BLaER1 treated with 17β-estradiol and CSF1 and Interleukin-3, amounts not matched to agents 10 nM and 100 nM (cell line): ENCODE measurements around the gene CRKL.
"Not testable (repeated sequence)": the region's sequence is repeated elsewhere in the genome, so short reads cannot be mapped to it uniquely, and the experiment has no call there.

Experiments used
- H3K27ac ChIP-seq, 11 experiments: shearing (Covaris generic); formaldehyde crosslinking; 2 replicates each; pipeline ENCODE4 v1.8.1; 2022
- H3K27me3 ChIP-seq, 11 experiments: shearing (Covaris generic); formaldehyde crosslinking; 2 replicates each; pipeline ENCODE4 v1.8.1; 2022
- H3K36me3 ChIP-seq, 11 experiments: shearing (Covaris generic); formaldehyde crosslinking; 2 replicates each; pipeline ENCODE4 v1.8.1; 2022
- H3K4me1 ChIP-seq, 10 experiments: shearing (Covaris generic); formaldehyde crosslinking; 2 replicates each; pipeline ENCODE4 v1.8.1; 2022
- H3K4me2 ChIP-seq, 11 experiments: shearing (Covaris generic); formaldehyde crosslinking; 2 replicates each; pipeline ENCODE4 v1.8.1; 2022
- H3K4me3 ChIP-seq, 10 experiments: shearing (Covaris generic); formaldehyde crosslinking; 2 replicates each; pipeline ENCODE4 v1.8.1; 2022
- H3K9ac ChIP-seq, 11 experiments: shearing (Covaris generic); formaldehyde crosslinking; 2 replicates each; pipeline ENCODE4 v1.8.1; 2022
- H3K9me3 ChIP-seq, 11 experiments: shearing (Covaris generic); formaldehyde crosslinking; replicated peaks in 1 of 11; 2 replicates each; pipeline ENCODE4 v1.8.1; 2022
- H4K20me1 ChIP-seq, 11 experiments: shearing (Covaris generic); formaldehyde crosslinking; 2 replicates each; pipeline ENCODE4 v1.8.1; 2022
- Cebpa-rat ChIP-seq, 11 experiments: shearing (Covaris generic); IDR thresholded peaks; 2 replicates each; pipeline ENCODE4 v1.8.1; 2022

The CRKL gene

GRCh38 chr22:20927940-20928572 lies 10.8 kb downstream of the CRKL start:
- Histone ChIP-seq H3K9me3 (no peaks in the 10 kb centered on the region), H3K9ac (no peak overlapping the region), H3K4me1 (peaks cover 12 to 87% (median 21%) of the 10 kb centered on the region in 10 experiments; a peak in 18 of 20 replicates), H4K20me1 (peaks cover 99 to 100% (median 100%) of the 10 kb centered on the region in 11 experiments), H3K27ac (no peak overlapping the region), H3K4me2 (peak overlapping the region in 2 of 11 experiments; percentile 1 to 44; a peak in 2 of 22 replicates), H3K36me3 (peaks cover 0 to 88% (median 56%) of the 10 kb centered on the region in 11 experiments; a peak in 20 of 22 replicates), H3K27me3 (no peaks in the 10 kb centered on the region), H3K4me3 (no peak overlapping the region)
- no peak for TF ChIP-seq Cebpa-rat (IDR thresholded peaks at IDR 0.05)

- Histone ChIP-seq H4K20me1 (peaks cover 99 to 100% (median 100%) of the 10 kb centered on the region in 11 experiments), H3K4me3 (no peak overlapping the region), H3K27ac (no peak overlapping the region), H3K4me1 (peaks cover 12 to 82% (median 21%) of the 10 kb centered on the region in 10 experiments; a peak in 18 of 20 replicates), H3K36me3 (peaks cover 1 to 88% (median 56%) of the 10 kb centered on the region in 11 experiments), H3K9ac (no peak overlapping the region), H3K27me3 (no peaks in the 10 kb centered on the region), H3K9me3 (no peaks in the 10 kb centered on the region), H3K4me2 (peak overlapping the region in 2 of 11 experiments; percentile 1 to 44; a peak in 3 of 22 replicates)
- TF ChIP-seq Cebpa-rat (IDR thresholded peaks at IDR 0.05) = no peak
Measured at GRCh38 chr22:20928573-20928967, 11.4 kb downstream of the CRKL start.

DNA sequence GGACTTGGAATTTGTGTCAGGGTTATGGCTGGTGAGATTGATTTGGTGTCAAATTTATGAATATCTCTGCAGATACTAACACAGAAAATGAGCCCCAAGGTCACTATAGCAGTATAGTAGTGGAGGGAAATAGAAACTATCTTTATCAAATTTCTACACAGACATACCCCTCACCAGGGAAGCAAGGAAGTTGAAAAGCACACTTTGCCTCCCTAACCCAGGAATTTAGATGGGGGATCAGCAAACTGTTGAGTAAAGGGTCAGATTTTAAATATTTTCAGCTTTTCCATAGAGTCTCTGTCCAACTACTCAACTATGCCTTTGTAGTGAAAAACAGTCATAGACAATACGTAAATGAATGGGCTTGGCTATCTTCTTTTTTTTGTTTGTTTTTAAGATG lies 12.8 kb downstream of the CRKL start:
- Histone ChIP-seq H3K36me3 (peaks cover 15 to 88% (median 56%) of the 10 kb centered on the region in 11 experiments), H3K9me3 (no peaks in the 10 kb centered on the region), H4K20me1 (peaks cover 99 to 100% (median 100%) of the 10 kb centered on the region in 11 experiments), H3K4me1 (peaks cover 0 to 67% (median 13%) of the 10 kb centered on the region in 10 experiments; a peak in 15 of 20 replicates), H3K27ac (no peak overlapping the region), H3K4me2 (peak overlapping the region in 2 of 11 experiments; percentile 18 to 26; a peak in 2 of 22 replicates), H3K9ac (no peak overlapping the region), H3K27me3 (no peaks in the 10 kb centered on the region), H3K4me3 (no peak overlapping the region)
- TF ChIP-seq Cebpa-rat (IDR thresholded peaks at IDR 0.05) = no peak

- Histone ChIP-seq H3K4me1 (peaks cover 0 to 64% (median 10%) of the 10 kb centered on the region in 10 experiments; a peak in 15 of 20 replicates), H4K20me1 (peaks cover 99 to 100% (median 100%) of the 10 kb centered on the region in 11 experiments), H3K36me3 (peaks cover 20 to 88% (median 56%) of the 10 kb centered on the region in 11 experiments)
- H3K9ac ChIP-seq, H3K27me3 ChIP-seq, H3K9me3 ChIP-seq, H3K4me3 ChIP-seq, H3K4me2 ChIP-seq, H3K27ac ChIP-seq: not testable (repeated sequence)
Measured at GRCh38 chr22:20930435-20930834, 13.2 kb downstream of the CRKL start.

DNA sequence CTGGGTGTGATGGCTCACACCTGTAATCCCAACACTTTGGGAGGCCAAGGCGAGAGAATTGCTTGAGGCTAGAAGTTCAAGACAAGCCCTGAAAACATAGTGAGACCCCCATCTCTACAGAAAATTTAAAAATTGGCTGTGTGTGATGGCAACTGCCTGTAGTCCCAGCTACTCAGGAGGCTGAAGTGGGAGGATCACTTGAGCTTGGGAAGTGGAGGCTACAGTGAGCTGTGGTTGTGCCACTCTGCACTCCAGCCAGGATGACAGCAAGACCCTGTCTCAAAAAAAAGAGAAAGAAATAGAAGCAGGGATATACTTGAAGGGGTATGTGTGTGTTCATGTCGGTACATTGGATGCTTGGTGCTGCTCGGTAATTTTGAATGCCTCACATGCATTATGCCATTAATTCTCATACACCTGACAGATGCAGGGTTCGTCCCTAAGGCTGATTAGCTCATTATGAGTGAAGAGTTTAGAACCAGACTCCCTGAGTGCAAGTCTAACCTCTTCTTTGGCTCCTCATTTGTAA lies 14.0 kb downstream of the CRKL start:
- Histone ChIP-seq H3K4me2 (0 out of 22 replicates have a peak overlapping the region, but pooled peaks of 1 of the 11 experiments have one; percentile 19), H4K20me1 (peaks cover 99 to 100% (median 100%) of the 10 kb centered on the region in 11 experiments), H3K27ac (no peak overlapping the region), H3K4me1 (peaks cover 0 to 63% (median 6%) of the 10 kb centered on the region in 10 experiments; a peak in 13 of 20 replicates), H3K27me3 (no peaks in the 10 kb centered on the region), H3K4me3 (no peak overlapping the region), H3K9me3 (no peaks in the 10 kb centered on the region), H3K9ac (0 out of 22 replicates have a peak overlapping the region, but pooled peaks of 1 of the 11 experiments have one; percentile 5), H3K36me3 (peaks cover 27 to 88% (median 61%) of the 10 kb centered on the region in 11 experiments)
- TF ChIP-seq Cebpa-rat (IDR thresholded peaks at IDR 0.05) = no peak

DNA sequence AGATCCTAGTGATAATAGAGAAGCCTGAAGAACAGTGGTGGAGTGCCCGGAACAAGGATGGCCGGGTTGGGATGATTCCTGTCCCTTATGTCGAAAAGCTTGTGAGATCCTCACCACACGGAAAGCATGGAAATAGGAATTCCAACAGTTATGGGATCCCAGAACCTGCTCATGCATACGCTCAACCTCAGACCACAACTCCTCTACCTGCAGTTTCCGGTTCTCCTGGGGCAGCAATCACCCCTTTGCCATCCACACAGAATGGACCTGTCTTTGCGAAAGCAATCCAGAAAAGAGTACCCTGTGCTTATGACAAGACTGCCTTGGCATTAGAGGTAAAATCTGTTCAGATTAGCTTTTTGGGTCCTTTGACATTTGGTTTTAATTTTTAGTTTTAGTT lies 16.7 kb downstream of the CRKL start:
- no peak overlapping the region for H3K4me2 ChIP-seq
- H3K9me3 ChIP-seq = no peaks in the 10 kb centered on the region
- peaks cover 52 to 93% (median 77%) of the 10 kb centered on the region in 11 experiments for H3K36me3 ChIP-seq
- H3K4me3 ChIP-seq = no peak overlapping the region
- H3K27ac ChIP-seq = no peak overlapping the region
- no peaks in the 10 kb centered on the region for H3K27me3 ChIP-seq
- no peak overlapping the region for H3K9ac ChIP-seq
- peaks cover 99 to 100% (median 100%) of the 10 kb centered on the region in 11 experiments for H4K20me1 ChIP-seq
- TF ChIP-seq Cebpa-rat (IDR thresholded peaks at IDR 0.05) = no peak
- H3K4me1 ChIP-seq = peaks cover 11 to 54% (median 16%) of the 10 kb centered on the region in 10 experiments; a peak in 19 of 20 replicates

DNA sequence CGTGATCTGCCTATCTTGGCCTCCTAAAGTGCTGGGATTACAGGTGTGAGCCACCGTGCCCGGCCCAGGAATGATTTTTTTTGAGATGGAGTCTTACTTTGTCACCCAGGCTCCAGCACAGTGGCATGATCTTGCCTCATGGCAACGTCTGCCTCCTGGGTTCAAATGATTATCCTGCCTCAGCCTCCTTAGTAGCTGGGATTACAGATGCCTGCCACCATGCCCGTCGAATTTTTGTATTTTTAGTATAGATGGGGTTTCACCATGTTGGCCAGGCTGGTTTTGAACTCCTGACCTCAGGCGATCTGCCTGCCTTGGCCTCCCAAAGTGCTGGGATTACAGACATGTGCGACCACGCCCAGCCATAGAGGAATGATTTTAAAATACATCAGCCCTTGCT lies 17.8 kb downstream of the CRKL start:
- not testable (repeated sequence) for H3K27me3 ChIP-seq, H3K27ac ChIP-seq, H3K4me2 ChIP-seq, H3K4me3 ChIP-seq, H3K9me3 ChIP-seq, H3K9ac ChIP-seq
- peaks cover 100% of the 10 kb centered on the region in 11 experiments for H4K20me1 ChIP-seq
- H3K4me1 ChIP-seq = peaks cover 18 to 49% (median 23%) of the 10 kb centered on the region in 10 experiments; a peak in 19 of 20 replicates
- H3K36me3 ChIP-seq = peaks cover 52 to 88% (median 79%) of the 10 kb centered on the region in 11 experiments

DNA sequence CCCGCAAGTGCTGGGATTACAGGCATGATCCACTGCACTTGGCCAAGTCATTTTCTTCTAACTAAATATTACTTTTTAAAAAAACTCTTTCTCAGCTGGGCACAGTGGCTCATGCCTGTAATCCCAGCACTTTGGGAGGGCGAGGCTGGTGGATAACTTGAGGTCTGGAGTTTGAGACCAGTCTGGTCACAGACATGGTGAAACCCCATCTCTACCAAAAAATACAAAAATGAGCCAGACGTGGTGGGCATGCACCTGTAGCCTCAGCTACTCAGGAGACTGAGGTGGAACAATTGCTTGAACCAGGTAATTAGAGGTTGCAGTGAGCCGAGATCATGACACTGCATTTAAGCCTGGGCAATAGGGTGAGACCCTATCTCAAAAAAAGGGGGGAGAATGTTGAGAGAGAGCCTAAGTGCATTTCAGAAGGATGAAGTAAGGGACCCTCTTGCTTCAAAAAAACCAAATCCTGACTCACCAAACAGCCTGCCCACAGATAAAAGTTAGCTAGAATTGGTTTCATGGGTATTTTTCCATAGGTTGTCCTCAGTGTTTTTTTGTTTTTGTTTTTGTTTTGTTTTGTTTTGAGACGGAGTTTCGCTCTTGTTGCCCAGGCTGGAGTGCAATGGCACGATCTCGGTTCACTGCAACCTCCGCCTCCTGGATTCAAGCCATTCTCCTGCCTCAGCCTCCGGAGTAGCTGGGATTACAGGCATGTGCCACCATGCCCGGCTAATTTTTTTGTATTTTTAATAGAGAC lies 18.8 kb downstream of the CRKL start:
- not testable (repeated sequence) for H3K4me3 ChIP-seq, H3K9me3 ChIP-seq, H3K27me3 ChIP-seq, H3K27ac ChIP-seq, H3K4me2 ChIP-seq, H3K9ac ChIP-seq
- peaks cover 100% of the 10 kb centered on the region in 11 experiments for H4K20me1 ChIP-seq
- H3K4me1 ChIP-seq = peaks cover 20 to 57% (median 24%) of the 10 kb centered on the region in 10 experiments; a peak in 19 of 20 replicates
- H3K36me3 ChIP-seq = peaks cover 57 to 88% (median 82%) of the 10 kb centered on the region in 11 experiments
